Thoracic aorta (tissue), 2 donors: ENCODE measurements around the gene CNTN1. TPM values are rescaled to one million over a fixed set of nuclear protein-coding genes. Genes with fewer than 3 reads are reported as not detected.

Source experiments
- ATAC-seq: fragments of 150-250 bp; one replicate; pipeline ENCODE4 v1.8.0; 2017; ENCODE audit warnings: low read depth; ENCODE audit not compliant: insufficient number of reproducible peaks, low FRiP score
- DNase-seq: peaks from one replicate; pipeline ENCODE4 v3.0.0-alpha.2; 2020; ENCODE audit warnings: low spot score
- H3K27ac ChIP-seq, 2 donors: fragments of 200-600 bp; sonication (generic); 1 replicate in 1 of 2; 2 replicates in 1 of 2; pipeline ENCODE4 v1.5.1; 2016; ENCODE audit warnings: mild to moderate bottlenecking in 2 of 2, moderate library complexity in 2 of 2
- H3K27me3 ChIP-seq: fragments of 200-600 bp; sonication (generic); replicated peaks from 2 replicates; pipeline ENCODE4 v1.6.0; 2016; ENCODE audit warnings: mild to moderate bottlenecking; ENCODE audit not compliant: insufficient read depth
- H3K36me3 ChIP-seq: fragments of 200-600 bp; sonication (generic); one replicate; pipeline ENCODE4 v1.5.1; 2016
- H3K4me1 ChIP-seq, 2 donors: fragments of 200-600 bp; sonication (generic); 1 replicate in 1 of 2; 2 replicates in 1 of 2; pipeline versions ENCODE4 v1.5.1 to v1.6.0; 2016; ENCODE audit warnings: low read depth in 2 of 2, mild to moderate bottlenecking in 1 of 2; ENCODE audit not compliant: control insufficient read depth in 1 of 2
- H3K4me3 ChIP-seq: fragments of 200-600 bp; sonication (generic); 2 replicates; pipeline ENCODE4 v1.5.1; 2016; ENCODE audit warnings: mild to moderate bottlenecking
- H3K9me3 ChIP-seq: fragments of 200-600 bp; sonication (generic); 2 replicates; pipeline ENCODE4 v1.5.1; 2016
- total RNA-seq, 2 donors: library from RNA; depleted of rRNA; stranded (reverse); fragments of >200 nt; gene quantifications; one replicate each; pipeline versions ENCODE4 v1.1.0 to v1.2.3, GENCODE V29; 2016
- TF ChIP-seq, protein P1 (sequence below): fragments of 200-600 bp; sonication (generic); IDR thresholded peaks from one replicate; pipeline ENCODE4 v1.5.1; 2019; ENCODE audit warnings: antibody characterized with exemption

The CNTN1 gene
- total RNA-seq, 2 donors from 2014 or later, result 16.1 to 42.8 TPM

DNA sequence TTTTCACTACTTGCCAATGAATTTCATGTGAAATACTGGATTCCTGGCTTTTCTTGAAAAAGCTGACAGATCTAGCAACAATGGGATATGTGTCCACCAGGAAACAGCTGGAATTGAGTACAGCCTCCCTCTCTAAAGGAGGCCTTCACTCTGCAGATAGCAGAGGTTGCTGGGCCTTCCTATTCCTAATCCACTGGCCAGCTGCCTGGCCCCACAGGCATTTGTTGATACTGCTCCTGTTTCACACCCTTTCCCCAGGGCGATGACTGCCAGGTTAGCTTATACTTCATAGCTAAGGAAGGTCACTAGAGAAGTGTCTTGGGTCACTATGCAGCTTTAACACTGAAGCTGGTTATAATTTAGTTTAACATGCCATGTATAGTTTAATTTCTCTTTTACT lies 408.3 kb downstream of the CNTN1 start:
- no peak overlapping the region for H3K4me3 ChIP-seq
- no peaks in the 10 kb centered on the region for H3K36me3 ChIP-seq
- DNase-seq (no peak), ATAC-seq (no peak)
- H3K4me1 ChIP-seq, result no peaks in the 10 kb centered on the region
- H3K9me3 ChIP-seq, result no peaks in the 10 kb centered on the region
- no peak overlapping the region for H3K27ac ChIP-seq
- TF ChIP-seq, protein P1, sequence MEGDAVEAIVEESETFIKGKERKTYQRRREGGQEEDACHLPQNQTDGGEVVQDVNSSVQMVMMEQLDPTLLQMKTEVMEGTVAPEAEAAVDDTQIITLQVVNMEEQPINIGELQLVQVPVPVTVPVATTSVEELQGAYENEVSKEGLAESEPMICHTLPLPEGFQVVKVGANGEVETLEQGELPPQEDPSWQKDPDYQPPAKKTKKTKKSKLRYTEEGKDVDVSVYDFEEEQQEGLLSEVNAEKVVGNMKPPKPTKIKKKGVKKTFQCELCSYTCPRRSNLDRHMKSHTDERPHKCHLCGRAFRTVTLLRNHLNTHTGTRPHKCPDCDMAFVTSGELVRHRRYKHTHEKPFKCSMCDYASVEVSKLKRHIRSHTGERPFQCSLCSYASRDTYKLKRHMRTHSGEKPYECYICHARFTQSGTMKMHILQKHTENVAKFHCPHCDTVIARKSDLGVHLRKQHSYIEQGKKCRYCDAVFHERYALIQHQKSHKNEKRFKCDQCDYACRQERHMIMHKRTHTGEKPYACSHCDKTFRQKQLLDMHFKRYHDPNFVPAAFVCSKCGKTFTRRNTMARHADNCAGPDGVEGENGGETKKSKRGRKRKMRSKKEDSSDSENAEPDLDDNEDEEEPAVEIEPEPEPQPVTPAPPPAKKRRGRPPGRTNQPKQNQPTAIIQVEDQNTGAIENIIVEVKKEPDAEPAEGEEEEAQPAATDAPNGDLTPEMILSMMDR, result no peak
- H3K27me3 ChIP-seq, result no peaks in the 10 kb centered on the region

DNA sequence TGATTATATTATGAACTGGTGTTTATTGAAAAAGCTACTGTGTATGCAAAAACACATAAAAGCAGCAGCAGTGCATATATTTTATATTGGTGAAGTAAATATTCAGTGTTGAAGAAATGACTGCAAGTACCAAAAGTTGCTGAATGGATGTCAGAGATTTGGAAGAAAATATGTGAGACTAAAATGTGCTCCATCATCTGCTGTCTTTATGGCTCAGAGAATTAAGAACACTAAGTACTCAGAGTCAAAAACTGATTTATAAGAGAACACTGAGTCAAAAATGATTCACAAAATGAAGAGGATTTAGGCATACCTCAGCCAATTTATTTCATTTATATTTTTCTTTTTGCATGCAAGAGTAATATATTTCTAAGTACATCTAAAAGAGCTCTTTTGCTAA lies 409.6 kb downstream of the CNTN1 start:
- H3K4me1 ChIP-seq, result no peaks in the 10 kb centered on the region
- no peaks in the 10 kb centered on the region for H3K9me3 ChIP-seq
- H3K27me3 ChIP-seq, result no peaks in the 10 kb centered on the region
- DNase-seq (no peak), ATAC-seq (no peak)
- H3K36me3 ChIP-seq, result no peaks in the 10 kb centered on the region
- no peak overlapping the region for H3K4me3 ChIP-seq
- TF ChIP-seq, protein P1, result no peak
- no peak overlapping the region for H3K27ac ChIP-seq

DNA sequence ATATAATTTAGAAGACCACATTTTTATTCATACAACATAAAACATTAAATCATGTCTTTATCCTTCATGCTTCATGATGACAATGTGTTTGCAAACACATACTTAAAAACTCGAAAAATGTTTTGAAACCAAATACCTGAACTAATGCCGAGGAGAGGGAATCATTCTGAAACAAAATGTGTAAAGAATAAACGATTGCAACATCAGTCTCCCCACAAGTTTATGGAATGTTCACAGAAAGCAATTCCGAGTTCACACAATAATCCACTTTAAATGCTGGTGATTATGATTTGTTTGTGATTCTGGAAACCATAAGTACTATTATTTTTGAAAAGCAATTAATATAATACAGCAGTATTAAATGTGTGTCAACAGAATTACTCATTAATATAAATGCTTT lies 411.4 kb downstream of the CNTN1 start:
- Histone ChIP-seq H3K27ac (no peak overlapping the region), H3K4me3 (no peak overlapping the region), H3K27me3 (no peaks in the 10 kb centered on the region), H3K9me3 (no peaks in the 10 kb centered on the region), H3K36me3 (no peaks in the 10 kb centered on the region), H3K4me1 (peaks cover 0 to 9% of the 10 kb centered on the region in 2 donors)
- ATAC-seq (no peak), DNase-seq (no peak)
- TF ChIP-seq, protein P1, result no peak

DNA sequence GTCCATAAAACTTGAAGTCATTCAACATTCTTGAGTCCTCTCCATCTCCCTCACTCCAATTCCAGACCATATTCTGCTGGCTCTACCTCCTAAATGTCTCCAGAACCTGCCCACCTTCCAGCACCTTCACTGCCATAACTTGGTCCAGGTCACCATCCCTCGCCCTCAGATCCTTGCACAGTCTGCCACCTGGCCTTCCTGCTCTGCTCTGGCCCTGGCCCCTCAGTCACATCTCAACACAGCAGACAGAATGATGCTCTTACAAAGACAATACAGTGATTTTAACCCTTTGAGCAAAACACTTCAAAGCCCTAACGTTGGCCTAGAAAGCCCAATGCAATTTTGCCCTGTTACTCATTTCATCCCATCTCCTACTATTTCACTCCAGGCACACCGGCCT lies 414.1 kb downstream of the CNTN1 start:
- Histone ChIP-seq H3K36me3 (no peaks in the 10 kb centered on the region), H3K4me3 (no peak overlapping the region), H3K4me1 (peaks cover 0 to 18% of the 10 kb centered on the region in 2 donors), H3K9me3 (no peaks in the 10 kb centered on the region), H3K27ac (no peak overlapping the region), H3K27me3 (no peaks in the 10 kb centered on the region)
- TF ChIP-seq, protein P1, result no peak
- DNase-seq (no peak), ATAC-seq (no peak)

DNA sequence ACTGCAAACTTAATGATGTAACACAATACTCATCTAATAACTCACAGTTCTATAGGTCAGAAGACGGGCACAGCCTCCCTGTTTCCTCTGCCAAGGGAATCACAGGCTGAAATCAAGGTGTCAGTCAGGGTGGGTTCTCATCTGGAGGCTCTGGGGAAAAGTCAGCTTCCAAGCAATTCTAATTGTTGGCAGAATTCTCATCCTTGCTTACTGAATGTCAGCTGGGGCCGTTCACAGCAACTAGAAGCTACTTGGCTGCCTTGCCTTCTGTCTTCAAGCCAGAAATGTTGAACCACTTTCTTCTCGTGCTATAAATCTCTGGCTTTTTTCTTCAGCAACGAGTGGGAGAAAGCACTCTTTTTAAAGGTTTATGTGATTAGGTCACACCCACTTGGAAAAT lies 415.8 kb downstream of the CNTN1 start:
- H3K4me1 ChIP-seq, result peaks cover 0 to 18% of the 10 kb centered on the region in 2 donors
- DNase-seq (no peak), ATAC-seq (no peak)

More for the DNA sequence above, 415.8 kb downstream of the CNTN1 start:
- H3K9me3 ChIP-seq, result no peaks in the 10 kb centered on the region
- no peak overlapping the region for H3K27ac ChIP-seq
- no peak overlapping the region for H3K4me3 ChIP-seq
- H3K27me3 ChIP-seq, result no peaks in the 10 kb centered on the region
- TF ChIP-seq, protein P1, result no peak
- H3K36me3 ChIP-seq, result no peaks in the 10 kb centered on the region
